GM12878 (cell line): Measurements from ENCODE around the gene CHPF2.

ENCODE experiments used
- FOXK2 ChIP-seq: fragments of 450-650 bp; IDR thresholded peaks from 2 replicates; pipeline ENCODE4 v1.6.1; 2017; ENCODE audit warnings: mild to moderate bottlenecking, moderate library complexity
- IRF4 ChIP-seq: IDR thresholded peaks from 2 replicates; pipeline ENCODE4 v1.6.1; 2011; ENCODE audit warnings: low read depth, low read length
- MTA3 ChIP-seq: IDR thresholded peaks from 2 replicates; pipeline ENCODE4 v1.6.1; 2012; ENCODE audit warnings: low read length, inconsistent platforms, borderline replicate concordance
- POLR2AphosphoS5 ChIP-seq: IDR thresholded peaks from 2 replicates; pipeline ENCODE4 v1.6.1; 2011; ENCODE audit warnings: mild to moderate bottlenecking, low read length, inconsistent platforms
- RFX5 ChIP-seq: IDR thresholded peaks from 2 replicates; pipeline ENCODE4 v1.6.1; 2011; ENCODE audit warnings: low read depth, low read length, improper control_type of control experiment
- TAF1 ChIP-seq: IDR thresholded peaks from 2 replicates; pipeline ENCODE4 v1.6.1; 2011; ENCODE audit warnings: mild to moderate bottlenecking, low read depth, low read length, borderline replicate concordance
- YY1 ChIP-seq: IDR thresholded peaks from 2 replicates; pipeline ENCODE4 v1.6.1; 2011; ENCODE audit warnings: low read depth, mild to moderate bottlenecking, low read length
- ZSCAN29 ChIP-seq: fragments of 450-650 bp; IDR thresholded peaks from 2 replicates; pipeline ENCODE4 v1.6.1; 2017; ENCODE audit warnings: mild to moderate bottlenecking, moderate library complexity
- TF ChIP-seq, protein P1 (sequence below), 3 experiments: IDR thresholded peaks in 2 of 3; conservative IDR thresholded peaks in 1 of 3; 2 replicates each; pipeline ENCODE4 v1.5.1; 2011; ENCODE audit warnings: low read depth in 3 of 3, low read length in 3 of 3, mild to moderate bottlenecking in 3 of 3, control low read depth in 2 of 3, moderate library complexity in 2 of 3, inconsistent platforms in 1 of 3, mixed read lengths in 1 of 3; ENCODE audit not compliant: control insufficient read depth in 2 of 3, insufficient read depth in 1 of 3; ENCODE audit errors: extremely low read depth in 1 of 3
- TF ChIP-seq, protein P2 (sequence below): IDR thresholded peaks from 2 replicates; pipeline ENCODE4 v1.6.1; 2012; ENCODE audit warnings: low read length, inconsistent platforms
- TF ChIP-seq, protein P3 (sequence below): IDR thresholded peaks from 2 replicates; pipeline ENCODE4 v1.6.1; 2011; ENCODE audit warnings: borderline replicate concordance, low read depth, mild to moderate bottlenecking, moderate library complexity, low read length; ENCODE audit not compliant: insufficient read depth, poor library complexity, severe bottlenecking

DNA sequence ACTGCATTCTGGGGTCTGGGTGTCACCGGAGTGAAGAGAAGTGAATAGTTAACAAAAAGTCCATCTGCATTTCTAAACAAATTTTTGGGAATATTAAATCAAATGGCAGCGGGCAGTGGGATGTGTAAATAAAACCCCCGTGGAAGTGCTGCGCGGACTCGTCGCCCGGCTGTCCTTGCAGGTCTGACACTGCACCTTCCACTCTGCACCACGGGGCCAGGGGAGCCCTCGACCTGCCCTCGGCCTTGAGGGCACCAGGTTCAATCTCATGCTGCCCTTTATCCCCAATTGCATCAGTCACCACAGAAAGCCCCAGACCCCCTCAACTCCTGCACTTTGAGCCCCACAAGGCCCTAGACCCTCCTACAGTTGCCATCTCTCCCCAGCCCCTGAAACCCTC is 22.6 kb downstream of the CHPF2 start:
- TF ChIP-seq FOXK2, result no peak
- TF ChIP-seq, protein P1, sequence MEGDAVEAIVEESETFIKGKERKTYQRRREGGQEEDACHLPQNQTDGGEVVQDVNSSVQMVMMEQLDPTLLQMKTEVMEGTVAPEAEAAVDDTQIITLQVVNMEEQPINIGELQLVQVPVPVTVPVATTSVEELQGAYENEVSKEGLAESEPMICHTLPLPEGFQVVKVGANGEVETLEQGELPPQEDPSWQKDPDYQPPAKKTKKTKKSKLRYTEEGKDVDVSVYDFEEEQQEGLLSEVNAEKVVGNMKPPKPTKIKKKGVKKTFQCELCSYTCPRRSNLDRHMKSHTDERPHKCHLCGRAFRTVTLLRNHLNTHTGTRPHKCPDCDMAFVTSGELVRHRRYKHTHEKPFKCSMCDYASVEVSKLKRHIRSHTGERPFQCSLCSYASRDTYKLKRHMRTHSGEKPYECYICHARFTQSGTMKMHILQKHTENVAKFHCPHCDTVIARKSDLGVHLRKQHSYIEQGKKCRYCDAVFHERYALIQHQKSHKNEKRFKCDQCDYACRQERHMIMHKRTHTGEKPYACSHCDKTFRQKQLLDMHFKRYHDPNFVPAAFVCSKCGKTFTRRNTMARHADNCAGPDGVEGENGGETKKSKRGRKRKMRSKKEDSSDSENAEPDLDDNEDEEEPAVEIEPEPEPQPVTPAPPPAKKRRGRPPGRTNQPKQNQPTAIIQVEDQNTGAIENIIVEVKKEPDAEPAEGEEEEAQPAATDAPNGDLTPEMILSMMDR (IDR thresholded peaks at IDR 0.05 in 2 of 3, conservative IDR thresholded peaks at IDR 0.05 in 1 of 3; ENCODE audit: control insufficient read depth in 2 of 3, extremely low read depth in 1 of 3, insufficient read depth in 1 of 3, low read depth in 3 of 3, low read length in 3 of 3), result no peak
- TF ChIP-seq, protein P2, sequence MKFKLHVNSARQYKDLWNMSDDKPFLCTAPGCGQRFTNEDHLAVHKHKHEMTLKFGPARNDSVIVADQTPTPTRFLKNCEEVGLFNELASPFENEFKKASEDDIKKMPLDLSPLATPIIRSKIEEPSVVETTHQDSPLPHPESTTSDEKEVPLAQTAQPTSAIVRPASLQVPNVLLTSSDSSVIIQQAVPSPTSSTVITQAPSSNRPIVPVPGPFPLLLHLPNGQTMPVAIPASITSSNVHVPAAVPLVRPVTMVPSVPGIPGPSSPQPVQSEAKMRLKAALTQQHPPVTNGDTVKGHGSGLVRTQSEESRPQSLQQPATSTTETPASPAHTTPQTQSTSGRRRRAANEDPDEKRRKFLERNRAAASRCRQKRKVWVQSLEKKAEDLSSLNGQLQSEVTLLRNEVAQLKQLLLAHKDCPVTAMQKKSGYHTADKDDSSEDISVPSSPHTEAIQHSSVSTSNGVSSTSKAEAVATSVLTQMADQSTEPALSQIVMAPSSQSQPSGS, result no peak
- TF ChIP-seq MTA3, result no peak
- TF ChIP-seq POLR2AphosphoS5, result no peak
- no peak for TF ChIP-seq TAF1
- TF ChIP-seq RFX5, result no peak
- no peak for TF ChIP-seq IRF4
- TF ChIP-seq ZSCAN29, result no peak
- no peak for TF ChIP-seq YY1
- TF ChIP-seq, protein P3, sequence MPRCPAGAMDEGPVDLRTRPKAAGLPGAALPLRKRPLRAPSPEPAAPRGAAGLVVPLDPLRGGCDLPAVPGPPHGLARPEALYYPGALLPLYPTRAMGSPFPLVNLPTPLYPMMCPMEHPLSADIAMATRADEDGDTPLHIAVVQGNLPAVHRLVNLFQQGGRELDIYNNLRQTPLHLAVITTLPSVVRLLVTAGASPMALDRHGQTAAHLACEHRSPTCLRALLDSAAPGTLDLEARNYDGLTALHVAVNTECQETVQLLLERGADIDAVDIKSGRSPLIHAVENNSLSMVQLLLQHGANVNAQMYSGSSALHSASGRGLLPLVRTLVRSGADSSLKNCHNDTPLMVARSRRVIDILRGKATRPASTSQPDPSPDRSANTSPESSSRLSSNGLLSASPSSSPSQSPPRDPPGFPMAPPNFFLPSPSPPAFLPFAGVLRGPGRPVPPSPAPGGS, result no peak
